ENCODE measurements around the gene SLC30A3. TPM values are rescaled to one million over a fixed set of nuclear protein-coding genes. Genes with fewer than 3 reads are reported as not detected.

SLC30A3 gene
- total RNA-seq, 1 experiment from 2014 or later, result 45.6 TPM

DNA sequence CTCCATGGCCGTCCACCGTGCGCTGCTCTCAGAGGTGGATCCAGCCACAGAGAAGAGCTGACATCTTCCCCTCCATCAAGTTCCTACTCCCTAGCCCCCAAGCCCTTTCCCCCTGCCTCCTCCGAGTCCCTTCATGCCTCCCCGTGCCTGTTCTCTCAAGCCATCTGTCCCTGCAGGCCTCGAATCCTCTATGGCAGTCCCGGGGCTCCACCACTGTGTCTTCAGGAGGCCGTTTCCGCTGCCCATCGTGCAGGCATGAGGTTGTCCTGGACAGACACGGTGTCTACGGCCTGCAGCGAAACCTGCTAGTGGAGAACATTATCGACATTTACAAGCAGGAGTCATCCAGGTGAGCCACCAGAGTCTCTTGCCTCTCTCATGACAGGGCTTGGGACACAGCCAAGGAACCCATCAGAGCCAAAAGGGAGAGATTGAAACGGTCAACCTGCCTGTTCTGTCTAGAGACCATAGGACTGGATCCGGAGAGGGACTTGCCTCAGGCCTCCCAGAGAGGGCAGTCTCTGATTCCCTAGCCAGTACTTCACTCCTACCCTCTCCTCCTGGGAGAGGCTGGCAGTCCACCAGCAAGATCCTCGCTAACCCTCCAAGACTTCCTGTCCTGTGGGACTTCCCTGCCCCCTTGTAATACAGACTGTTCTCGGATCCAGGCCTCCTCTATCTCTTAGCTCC is 35.7 kb upstream of the SLC30A3 start:
- POLR2A ChIA-PET (ENCODE audit: low non-redundant PET), result no interaction called here
- intact Hi-C loops (cut with micrococcal nuclease; ENCODE audit: unreplicated experiment), result no loop called here

DNA sequence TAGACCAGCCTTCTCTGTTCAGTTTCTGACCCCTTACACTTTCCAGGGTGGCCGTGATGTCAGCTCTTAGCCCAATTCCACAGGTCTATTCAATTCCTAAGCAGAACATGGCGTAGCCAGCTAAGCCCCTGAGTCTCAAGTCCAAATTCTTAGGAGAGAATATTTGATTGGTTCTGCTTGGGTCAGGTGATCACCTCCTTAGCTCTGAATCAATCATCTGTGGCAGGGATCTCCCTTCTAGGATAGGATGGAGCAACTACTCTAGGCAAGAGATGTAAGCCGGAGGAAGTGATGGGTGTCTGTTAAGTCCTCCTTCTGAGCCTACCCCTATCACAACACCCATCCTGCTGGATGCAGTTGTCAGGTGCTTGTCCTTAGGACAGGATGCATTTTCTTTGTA is 34.3 kb upstream of the SLC30A3 start:
- Histone ChIP-seq H3K4me3 (ENCODE audit: low read depth, low read length, poor library complexity, severe bottlenecking) (no peak overlapping the region), H3K9me3 (ENCODE audit: low read depth, low read length, poor library complexity, severe bottlenecking) (no peaks in the 10 kb centered on the region), H3K27me3 (replicated peaks; ENCODE audit: insufficient read depth, low read depth, low read length, poor library complexity) (no peaks in the 10 kb centered on the region), H3K27ac (ENCODE audit: low read depth, low read length, poor library complexity, severe bottlenecking) (no peak overlapping the region), H3K4me1 (ENCODE audit: insufficient read depth, low read length, poor library complexity, severe bottlenecking) (peaks cover 11% of the 10 kb centered on the region), H3K36me3 (ENCODE audit: insufficient read depth, low read length, poor library complexity, severe bottlenecking) (no peaks in the 10 kb centered on the region)
- BruUV-seq (replicated peaks), result no TSS peak
- ChIA-PET POLR2A (ENCODE audit: low non-redundant PET) (interaction anchor here (0.6 kb wide), 1 partner anchor 159 kb away, joined by 3 read pairs; no protein-coding TSS in a partner anchor), CTCF (interaction anchor here (1.1 kb wide), 1 partner anchor 106 kb away, joined by 4 read pairs; no protein-coding TSS in a partner anchor)
- intact Hi-C loops (cut with micrococcal nuclease; ENCODE audit: unreplicated experiment), result no loop called here
- DNase-seq (ENCODE audit: low spot score), result no peak
- no peak for TF ChIP-seq EZH2 (IDR thresholded peaks at IDR 0.05; ENCODE audit: borderline replicate concordance, low read depth, low read length, poor library complexity, severe bottlenecking)
- TF ChIP-seq, protein P1, sequence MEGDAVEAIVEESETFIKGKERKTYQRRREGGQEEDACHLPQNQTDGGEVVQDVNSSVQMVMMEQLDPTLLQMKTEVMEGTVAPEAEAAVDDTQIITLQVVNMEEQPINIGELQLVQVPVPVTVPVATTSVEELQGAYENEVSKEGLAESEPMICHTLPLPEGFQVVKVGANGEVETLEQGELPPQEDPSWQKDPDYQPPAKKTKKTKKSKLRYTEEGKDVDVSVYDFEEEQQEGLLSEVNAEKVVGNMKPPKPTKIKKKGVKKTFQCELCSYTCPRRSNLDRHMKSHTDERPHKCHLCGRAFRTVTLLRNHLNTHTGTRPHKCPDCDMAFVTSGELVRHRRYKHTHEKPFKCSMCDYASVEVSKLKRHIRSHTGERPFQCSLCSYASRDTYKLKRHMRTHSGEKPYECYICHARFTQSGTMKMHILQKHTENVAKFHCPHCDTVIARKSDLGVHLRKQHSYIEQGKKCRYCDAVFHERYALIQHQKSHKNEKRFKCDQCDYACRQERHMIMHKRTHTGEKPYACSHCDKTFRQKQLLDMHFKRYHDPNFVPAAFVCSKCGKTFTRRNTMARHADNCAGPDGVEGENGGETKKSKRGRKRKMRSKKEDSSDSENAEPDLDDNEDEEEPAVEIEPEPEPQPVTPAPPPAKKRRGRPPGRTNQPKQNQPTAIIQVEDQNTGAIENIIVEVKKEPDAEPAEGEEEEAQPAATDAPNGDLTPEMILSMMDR (conservative IDR thresholded peaks at IDR 0.05; ENCODE audit: low read depth, low read length), result no peak

More for the DNA sequence above, 35.7 kb upstream of the SLC30A3 start:
- no peaks in the 10 kb centered on the region for H3K27me3 ChIP-seq (replicated peaks; ENCODE audit: insufficient read depth, low read depth, low read length, poor library complexity)
- no peaks in the 10 kb centered on the region for H3K9me3 ChIP-seq (ENCODE audit: low read depth, low read length, poor library complexity, severe bottlenecking)
- no peaks in the 10 kb centered on the region for H3K36me3 ChIP-seq (ENCODE audit: insufficient read depth, low read length, poor library complexity, severe bottlenecking)
- H3K27ac ChIP-seq (ENCODE audit: low read depth, low read length, poor library complexity, severe bottlenecking), result no peak overlapping the region
- no TSS peak for BruUV-seq (replicated peaks)
- DNase-seq (ENCODE audit: low spot score), result no peak
- CTCF ChIA-PET, result no interaction called here
- peaks cover 4% of the 10 kb centered on the region for H3K4me1 ChIP-seq (ENCODE audit: insufficient read depth, low read length, poor library complexity, severe bottlenecking)
- H3K4me3 ChIP-seq (ENCODE audit: low read depth, low read length, poor library complexity, severe bottlenecking), result no peak overlapping the region
- TF ChIP-seq, protein P1 (conservative IDR thresholded peaks at IDR 0.05; ENCODE audit: low read depth, low read length), result no peak

DNA sequence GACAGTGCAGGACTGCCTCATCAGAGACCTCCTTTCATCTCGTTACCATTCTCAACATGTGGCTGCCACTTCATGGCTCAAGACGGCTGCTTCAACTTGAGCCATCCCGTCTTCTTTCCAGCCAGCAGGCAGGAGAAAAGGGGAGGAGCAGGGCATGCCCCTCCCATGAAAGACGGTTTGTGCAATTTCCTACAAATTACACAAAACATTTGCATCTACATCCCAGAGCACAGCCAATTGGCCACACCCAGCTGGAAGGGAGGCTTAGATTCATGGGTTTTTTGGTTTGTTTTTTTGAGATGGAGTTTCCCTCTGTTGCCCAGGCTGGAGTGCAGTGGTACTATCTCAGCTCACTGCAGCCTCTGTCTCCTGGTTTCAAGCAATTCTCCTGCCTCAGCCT is 33.6 kb upstream of the SLC30A3 start:
- Histone ChIP-seq H3K36me3 (ENCODE audit: insufficient read depth, low read length, poor library complexity, severe bottlenecking) (no peaks in the 10 kb centered on the region), H3K27me3 (replicated peaks; ENCODE audit: insufficient read depth, low read depth, low read length, poor library complexity) (no peaks in the 10 kb centered on the region), H3K27ac (ENCODE audit: low read depth, low read length, poor library complexity, severe bottlenecking) (no peak overlapping the region), H3K9me3 (ENCODE audit: low read depth, low read length, poor library complexity, severe bottlenecking) (no peaks in the 10 kb centered on the region), H3K4me1 (ENCODE audit: insufficient read depth, low read length, poor library complexity, severe bottlenecking) (peaks cover 11% of the 10 kb centered on the region), H3K4me3 (ENCODE audit: low read depth, low read length, poor library complexity, severe bottlenecking) (no peak overlapping the region)
- peak; percentile 30 for DNase-seq (ENCODE audit: low spot score)
- TF ChIP-seq, protein P1 (conservative IDR thresholded peaks at IDR 0.05; ENCODE audit: low read depth, low read length), result no peak
- TF ChIP-seq EZH2 (IDR thresholded peaks at IDR 0.05; ENCODE audit: borderline replicate concordance, low read depth, low read length, poor library complexity, severe bottlenecking), result no peak
- CTCF ChIA-PET, result interaction anchor here (1.1 kb wide), 1 partner anchor 105 kb away, joined by 4 read pairs; no protein-coding TSS in a partner anchor
- BruUV-seq (replicated peaks), result no TSS peak
- intact Hi-C loops (cut with micrococcal nuclease; ENCODE audit: unreplicated experiment), result no loop called here
- POLR2A ChIA-PET (ENCODE audit: low non-redundant PET), result no interaction called here

Measured in A673 (cell line).